PC-3 (cell line): ENCODE measurements around the gene STAC3.

Experiments
- CTCF ChIP-seq: fragments of 300-600 bp; sonication (generic); conservative IDR thresholded peaks from 2 replicates; pipeline ENCODE4 v1.5.1; 2017; ENCODE audit warnings: antibody characterized with exemption, low read depth, mild to moderate bottlenecking, low read length
- EZH2 ChIP-seq: fragments of 300-600 bp; sonication (generic); IDR thresholded peaks from one replicate; pipeline ENCODE4 v1.6.1; 2017; ENCODE audit warnings: antibody characterized with exemption, mild to moderate bottlenecking, low read length; ENCODE audit not compliant: unreplicated experiment

- TF ChIP-seq EZH2 (no peak), CTCF (no peak)
Measured at GRCh38 chr12:57216921-57217879, 33.8 kb downstream of the STAC3 start.
